Thoracic aorta (tissue), 2 donors: ENCODE measurements around the gene ADTRP. TPM values are rescaled to one million over a fixed set of nuclear protein-coding genes. Genes with fewer than 3 reads are reported as not detected.

Experiments
- ATAC-seq: fragments of 150-250 bp; one replicate; pipeline ENCODE4 v1.8.0; 2017; ENCODE audit warnings: low read depth; ENCODE audit not compliant: insufficient number of reproducible peaks, low FRiP score
- DNase-seq: peaks from one replicate; pipeline ENCODE4 v3.0.0-alpha.2; 2020; ENCODE audit warnings: low spot score
- H3K27ac ChIP-seq, 2 donors: fragments of 200-600 bp; sonication (generic); 1 replicate in 1 of 2; 2 replicates in 1 of 2; pipeline ENCODE4 v1.5.1; 2016; ENCODE audit warnings: mild to moderate bottlenecking in 2 of 2, moderate library complexity in 2 of 2
- H3K27me3 ChIP-seq: fragments of 200-600 bp; sonication (generic); replicated peaks from 2 replicates; pipeline ENCODE4 v1.6.0; 2016; ENCODE audit warnings: mild to moderate bottlenecking; ENCODE audit not compliant: insufficient read depth
- H3K36me3 ChIP-seq: fragments of 200-600 bp; sonication (generic); one replicate; pipeline ENCODE4 v1.5.1; 2016
- H3K4me1 ChIP-seq, 2 donors: fragments of 200-600 bp; sonication (generic); 1 replicate in 1 of 2; 2 replicates in 1 of 2; pipeline versions ENCODE4 v1.5.1 to v1.6.0; 2016; ENCODE audit warnings: low read depth in 2 of 2, mild to moderate bottlenecking in 1 of 2; ENCODE audit not compliant: control insufficient read depth in 1 of 2
- H3K4me3 ChIP-seq: fragments of 200-600 bp; sonication (generic); 2 replicates; pipeline ENCODE4 v1.5.1; 2016; ENCODE audit warnings: mild to moderate bottlenecking
- H3K9me3 ChIP-seq: fragments of 200-600 bp; sonication (generic); 2 replicates; pipeline ENCODE4 v1.5.1; 2016
- CTCF ChIP-seq: fragments of 200-600 bp; sonication (generic); IDR thresholded peaks from one replicate; pipeline ENCODE4 v1.5.1; 2019; ENCODE audit warnings: antibody characterized with exemption
- total RNA-seq, 2 donors: library from RNA; depleted of rRNA; stranded (reverse); fragments of >200 nt; gene quantifications; one replicate each; pipeline versions ENCODE4 v1.1.0 to v1.2.3, GENCODE V29; 2016

ADTRP gene
- total RNA-seq, 2 donors from 2014 or later = not detected

DNA sequence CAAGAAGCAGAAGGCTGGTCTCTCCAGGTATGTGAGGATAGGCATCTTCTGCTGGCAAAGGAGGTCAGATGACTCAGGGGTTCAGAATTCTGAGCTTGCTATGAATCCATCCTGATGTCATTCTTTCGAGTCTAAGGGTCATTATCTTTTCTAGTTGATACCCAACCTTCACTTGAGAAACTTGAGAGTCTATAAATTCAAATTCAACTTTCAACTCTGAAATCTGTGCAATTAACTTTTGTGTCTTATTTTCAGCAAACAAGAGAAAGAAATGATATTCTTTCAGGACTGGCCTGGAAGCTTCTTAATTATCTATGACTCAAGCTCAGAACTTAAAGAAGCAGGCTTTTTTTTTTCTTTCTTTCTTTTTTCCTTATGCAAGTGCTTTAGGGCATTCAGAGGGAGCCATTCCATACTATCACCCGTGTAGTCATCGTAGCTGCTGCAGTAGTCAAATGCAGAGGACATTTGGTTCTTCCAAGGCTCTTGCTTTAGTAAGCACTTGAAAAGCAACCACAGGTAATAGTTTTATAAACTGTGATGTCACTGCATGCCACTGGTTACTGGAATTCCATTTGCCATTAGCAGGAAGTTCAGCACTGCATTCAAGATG is 93.0 kb downstream of the ADTRP start:
- no peaks in the 10 kb centered on the region for H3K27me3 ChIP-seq
- H3K4me1 ChIP-seq = peaks cover 0 to 11% of the 10 kb centered on the region in 2 donors
- peaks cover under 1% of the 10 kb centered on the region for H3K9me3 ChIP-seq
- H3K27ac ChIP-seq = no peak overlapping the region
- no peaks in the 10 kb centered on the region for H3K36me3 ChIP-seq
- TF ChIP-seq CTCF = no peak
- DNase-seq = no peak
- H3K4me3 ChIP-seq = no peak overlapping the region
- ATAC-seq = no peak

- TF ChIP-seq CTCF = no peak
- DNase-seq (no peak), ATAC-seq (no peak)
- Histone ChIP-seq H3K27me3 (no peaks in the 10 kb centered on the region), H3K4me1 (peaks cover 0 to 11% of the 10 kb centered on the region in 2 donors), H3K27ac (no peak overlapping the region), H3K9me3 (peaks cover 6% of the 10 kb centered on the region), H3K36me3 (no peaks in the 10 kb centered on the region), H3K4me3 (no peak overlapping the region)
Observed at GRCh38 chr6:11684901-11685480, 93.6 kb downstream of the ADTRP start.

- H3K9me3 ChIP-seq = peaks cover 6% of the 10 kb centered on the region
- no peak for TF ChIP-seq CTCF
- H3K4me1 ChIP-seq = peaks cover 0 to 11% of the 10 kb centered on the region in 2 donors
- no peaks in the 10 kb centered on the region for H3K27me3 ChIP-seq
- DNase-seq (no peak), ATAC-seq (no peak)
- no peak overlapping the region for H3K27ac ChIP-seq
- H3K4me3 ChIP-seq = no peak overlapping the region
- H3K36me3 ChIP-seq = no peaks in the 10 kb centered on the region
Observed at GRCh38 chr6:11683871-11684270, 94.7 kb downstream of the ADTRP start.

- ATAC-seq (no peak), DNase-seq (no peak)
- H3K27ac ChIP-seq = no peak overlapping the region
- H3K27me3 ChIP-seq = no peaks in the 10 kb centered on the region
- TF ChIP-seq CTCF = no peak
- no peak overlapping the region for H3K4me3 ChIP-seq
- H3K9me3 ChIP-seq = peaks cover 6% of the 10 kb centered on the region
- H3K4me1 ChIP-seq = peaks cover 0 to 11% of the 10 kb centered on the region in 2 donors
- H3K36me3 ChIP-seq = no peaks in the 10 kb centered on the region
Observed at GRCh38 chr6:11682561-11682975, 96.0 kb downstream of the ADTRP start.

- DNase-seq (no peak), ATAC-seq (no peak)
- Histone ChIP-seq H3K4me1 (peaks cover 0 to 11% of the 10 kb centered on the region in 2 donors), H3K27me3 (no peaks in the 10 kb centered on the region), H3K4me3 (no peak overlapping the region), H3K36me3 (no peaks in the 10 kb centered on the region), H3K27ac (no peak overlapping the region), H3K9me3 (peaks cover 6% of the 10 kb centered on the region)
- no peak for TF ChIP-seq CTCF
Observed at GRCh38 chr6:11681770-11682169, 96.8 kb downstream of the ADTRP start.
